HG03457 (cell line): ENCODE results near the gene PIP5KL1.

Source experiments
- ATAC-seq: cut with Tn5 transposase; IDR thresholded peaks from one replicate; pipeline ENCODE4 v1.9.1; 2021; ENCODE audit warnings: moderate number of reproducible peaks; ENCODE audit not compliant: unreplicated experiment

Gene PIP5KL1

DNA sequence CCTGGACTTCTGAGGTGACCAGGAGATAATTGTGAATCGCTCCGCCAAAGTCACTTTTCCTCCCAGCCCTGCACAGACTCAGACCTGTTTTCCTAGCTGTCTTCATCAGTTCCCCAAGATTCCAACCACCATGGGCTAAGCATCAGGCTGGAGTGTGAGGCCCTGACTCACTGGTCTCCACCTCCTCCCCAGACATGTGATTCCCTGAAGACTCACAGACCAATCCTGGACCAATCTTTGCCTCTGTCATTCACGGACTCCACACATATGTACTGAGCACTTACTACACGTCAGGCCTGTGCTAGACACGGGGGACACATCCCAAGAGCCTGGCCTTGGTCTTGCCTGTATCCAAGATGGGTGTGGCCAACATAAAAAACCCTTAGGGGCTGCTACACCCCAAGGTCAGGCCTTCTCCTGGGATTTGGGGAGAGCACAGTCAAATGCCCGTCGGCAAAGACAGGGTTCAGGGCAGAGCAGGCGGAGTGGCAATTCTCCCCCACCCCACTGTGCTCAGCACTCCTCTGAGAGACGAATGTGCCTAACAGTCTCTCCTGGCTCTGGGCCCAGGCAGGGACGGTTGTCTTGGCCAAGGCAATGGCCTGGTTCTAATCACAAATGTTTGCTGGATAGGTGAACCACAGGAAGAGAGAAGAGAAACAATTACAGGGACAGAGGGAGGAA is 38.3 kb upstream of the PIP5KL1 start:
- no peak for ATAC-seq

DNA sequence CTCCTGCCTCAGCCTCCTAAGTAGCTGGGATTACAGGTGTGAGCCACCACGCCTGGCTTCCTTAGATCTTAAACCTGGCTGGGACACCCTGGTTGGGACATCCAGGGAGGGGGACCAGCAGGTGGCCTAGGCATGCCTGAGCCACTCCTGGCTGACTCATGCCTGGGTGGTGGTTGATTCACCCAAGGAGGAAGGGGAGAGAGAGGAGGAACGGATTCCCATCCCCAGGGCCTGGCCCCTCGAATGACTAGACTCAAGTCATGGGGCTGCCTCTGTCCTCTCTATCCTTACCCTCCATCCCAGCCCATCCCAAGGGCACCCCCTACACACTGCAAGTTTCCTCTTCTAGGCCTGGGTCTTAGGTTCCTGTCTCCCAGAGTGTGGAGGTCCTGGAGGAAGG is 37.5 kb upstream of the PIP5KL1 start:
- ATAC-seq: no peak

DNA sequence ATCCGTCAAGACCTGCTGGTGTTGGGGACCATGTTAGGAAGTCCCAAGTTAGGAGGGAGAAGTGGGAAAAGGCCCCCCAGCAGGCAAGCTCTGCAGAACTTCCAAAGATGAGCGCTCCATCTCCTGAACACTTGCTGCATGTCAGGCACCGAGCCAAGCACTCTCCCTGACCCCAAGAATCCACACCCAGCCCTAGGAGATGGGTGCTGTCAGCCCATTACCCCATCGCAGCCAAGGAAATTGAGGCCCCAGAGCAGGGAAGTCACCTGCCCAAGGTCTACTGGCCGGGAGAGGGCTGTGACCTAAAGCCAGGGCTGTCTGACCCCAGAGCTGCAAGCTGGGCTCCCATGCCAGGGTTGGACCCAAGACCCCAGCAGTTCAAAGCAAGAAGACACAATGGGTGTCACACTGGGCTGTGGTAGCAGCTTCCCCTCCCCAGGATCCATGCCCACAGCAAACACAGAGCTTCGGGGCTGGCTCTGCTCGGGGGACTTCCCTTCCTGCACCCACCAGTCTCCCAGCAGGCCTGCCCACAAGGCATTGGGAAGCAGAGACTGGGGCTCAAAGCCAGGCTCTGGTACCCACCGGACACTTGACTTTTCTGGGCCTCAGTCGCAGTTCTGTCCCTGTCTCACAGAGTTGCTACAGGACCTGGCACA is 36.7 kb upstream of the PIP5KL1 start:
- no peak for ATAC-seq

DNA sequence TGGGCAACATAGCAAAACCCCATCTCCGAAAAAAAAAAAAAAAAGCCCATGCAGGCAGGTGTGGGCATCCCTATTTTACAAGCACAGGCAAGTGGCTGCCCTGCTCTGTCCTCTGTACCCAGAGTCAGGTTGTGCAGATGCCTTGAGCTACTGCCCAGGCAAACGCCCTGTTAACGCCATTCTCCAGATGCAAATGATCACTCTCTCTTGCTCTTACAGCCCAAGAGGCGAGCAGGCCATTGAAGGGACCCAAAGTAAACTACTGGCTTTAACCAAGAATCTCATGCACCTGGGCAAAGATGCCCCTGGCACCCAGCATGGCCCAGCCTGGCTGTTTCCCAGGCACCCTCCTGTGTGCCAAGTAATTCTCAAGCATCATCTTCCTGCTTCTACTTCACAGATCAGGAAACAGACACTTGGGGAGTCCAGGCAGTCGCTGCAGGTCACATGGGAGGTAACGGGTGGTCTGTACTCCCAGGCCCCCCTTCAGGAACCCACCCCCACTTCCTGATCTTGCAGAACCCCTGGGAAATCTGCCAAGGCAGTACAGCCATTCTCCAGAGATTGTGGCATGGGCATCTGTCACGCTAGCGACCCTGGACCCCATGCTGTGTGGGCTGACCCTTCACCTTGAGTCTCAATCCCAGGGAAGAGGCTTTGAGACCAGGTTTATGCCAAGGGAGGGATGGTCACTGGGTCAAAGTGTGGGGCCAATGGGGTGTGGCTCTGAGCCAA is 36.0 kb upstream of the PIP5KL1 start:
- no peak for ATAC-seq

DNA sequence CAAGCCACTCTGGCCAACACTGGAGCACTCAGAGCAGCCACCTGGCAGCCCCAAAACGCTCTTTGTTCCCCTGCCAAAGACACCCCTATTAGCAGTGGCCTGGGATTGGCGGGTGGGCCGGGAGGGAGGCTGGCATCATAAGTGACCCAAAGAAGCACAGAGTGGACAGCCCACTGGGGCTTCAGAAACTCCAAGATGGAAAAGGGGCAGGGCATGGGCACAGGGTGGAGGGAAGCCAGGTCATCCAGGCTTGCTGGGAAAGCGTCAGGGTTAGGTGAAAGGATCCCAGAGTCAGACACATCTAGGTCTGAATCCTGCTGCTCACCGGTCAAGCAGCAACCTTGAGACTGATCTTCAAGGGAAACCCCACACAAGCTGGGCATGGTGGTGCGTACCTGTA is 35.4 kb upstream of the PIP5KL1 start:
- no peak for ATAC-seq

DNA sequence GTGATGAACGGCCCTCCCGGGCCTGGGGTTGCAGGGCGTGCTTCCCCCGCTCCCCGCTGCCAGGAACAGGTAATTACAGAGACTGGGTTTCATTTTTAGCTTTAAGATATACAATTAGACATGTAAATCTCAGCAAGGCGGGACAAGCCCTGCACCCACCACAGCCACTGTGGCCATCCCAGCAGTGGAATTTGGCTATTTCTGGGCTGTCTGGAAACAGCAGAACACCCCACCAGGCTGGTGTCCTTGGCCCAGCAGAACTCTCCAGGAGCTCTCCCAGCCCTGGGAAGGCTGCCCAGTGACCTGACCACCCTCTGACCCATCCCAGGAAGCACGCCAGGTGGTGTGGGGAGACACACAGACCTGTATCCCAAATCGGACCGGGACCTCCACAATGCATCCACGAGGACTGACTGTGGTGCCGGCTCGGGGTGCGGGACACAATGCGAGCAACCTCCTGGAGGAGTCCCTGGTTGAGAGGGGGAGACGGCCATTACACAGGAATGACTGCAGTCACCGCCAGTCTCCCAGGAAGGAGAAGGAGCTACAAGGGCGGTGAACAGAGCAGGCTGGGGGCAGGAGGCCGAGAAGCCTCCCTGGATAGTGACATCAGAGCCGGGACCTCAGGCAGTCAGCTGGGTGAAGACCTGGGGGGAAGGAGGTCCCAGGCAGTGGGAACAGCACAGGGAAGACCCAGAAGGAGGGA is 32.9 kb upstream of the PIP5KL1 start:
- ATAC-seq: no peak

DNA sequence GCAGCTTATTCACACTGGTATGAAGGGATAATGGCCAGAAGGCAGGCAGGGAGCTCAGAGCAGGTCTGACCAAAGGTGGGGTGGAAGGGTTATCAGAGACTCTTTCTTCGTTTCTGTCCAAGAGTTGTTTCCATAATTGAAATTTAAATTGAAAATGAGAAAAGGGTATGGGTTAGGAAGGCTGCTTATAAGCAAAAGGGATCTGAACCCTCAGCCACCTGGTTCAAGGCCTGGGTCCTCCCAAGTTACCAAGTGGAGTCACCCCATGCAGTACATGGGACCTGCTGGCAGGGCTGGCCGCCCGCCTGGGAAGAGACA is 32.4 kb upstream of the PIP5KL1 start:
- no peak for ATAC-seq

DNA sequence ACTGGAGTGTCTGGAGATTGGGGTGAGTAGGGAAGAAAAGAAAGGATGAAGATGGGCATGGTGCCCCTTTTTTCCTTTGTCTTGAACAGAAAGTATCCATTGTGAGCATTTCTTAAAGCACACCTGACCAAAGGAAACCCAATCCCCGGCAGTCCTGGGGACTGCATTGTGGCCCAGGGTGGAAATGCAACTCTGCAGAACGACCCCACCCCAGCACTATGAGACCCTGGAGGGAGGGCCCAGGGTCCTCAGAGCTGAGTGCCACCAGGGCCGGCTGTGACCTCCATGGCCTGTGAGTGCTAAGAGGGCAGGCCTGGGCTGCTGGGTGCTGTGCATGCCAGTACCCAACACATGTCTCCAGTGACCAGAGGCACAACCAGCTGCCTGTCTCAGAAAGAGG is 31.7 kb upstream of the PIP5KL1 start:
- no peak for ATAC-seq

DNA sequence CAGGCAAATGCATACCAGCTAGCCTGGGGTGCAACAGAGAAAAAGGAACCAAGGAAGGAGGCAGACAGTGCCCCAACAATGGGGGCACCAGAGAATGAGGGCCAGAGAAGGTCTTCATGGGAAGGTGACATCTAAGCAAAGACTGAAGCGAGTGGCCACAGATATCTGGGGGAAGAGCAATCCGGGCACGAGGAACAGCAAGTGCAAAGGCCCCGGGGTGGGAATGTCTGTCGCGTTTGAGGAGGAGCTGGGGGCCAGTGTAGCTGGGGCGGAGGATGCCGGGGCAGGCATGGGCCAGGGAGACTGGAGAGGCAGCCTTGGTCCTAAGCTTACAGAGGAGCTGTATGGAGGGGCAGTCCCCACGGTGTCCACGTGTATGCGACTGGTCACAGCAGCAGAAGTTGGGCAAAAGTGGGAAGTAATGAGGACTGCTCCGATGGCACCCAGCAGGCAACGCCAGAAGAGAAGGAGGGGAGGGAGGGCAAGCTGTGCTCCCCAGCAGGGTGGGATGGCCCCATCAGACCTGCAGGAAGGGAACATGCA is 31.1 kb upstream of the PIP5KL1 start:
- ATAC-seq: no peak

DNA sequence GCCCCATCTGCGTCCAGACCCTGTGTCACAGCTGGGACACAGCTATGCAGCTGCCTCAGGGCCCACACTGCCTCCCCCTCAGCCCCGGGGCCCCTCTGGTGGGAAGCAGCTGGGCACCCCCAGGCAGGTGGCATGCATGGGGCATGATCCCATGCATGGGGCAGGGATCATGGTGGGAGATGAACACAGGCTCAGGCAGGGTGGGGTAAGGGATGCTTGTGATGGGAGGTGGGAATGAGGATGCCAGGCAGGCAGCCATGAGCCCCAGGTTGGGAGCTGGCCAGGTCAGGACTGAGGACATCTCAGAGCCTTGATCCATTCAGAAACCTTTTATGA is 30.5 kb upstream of the PIP5KL1 start:
- ATAC-seq: no peak

DNA sequence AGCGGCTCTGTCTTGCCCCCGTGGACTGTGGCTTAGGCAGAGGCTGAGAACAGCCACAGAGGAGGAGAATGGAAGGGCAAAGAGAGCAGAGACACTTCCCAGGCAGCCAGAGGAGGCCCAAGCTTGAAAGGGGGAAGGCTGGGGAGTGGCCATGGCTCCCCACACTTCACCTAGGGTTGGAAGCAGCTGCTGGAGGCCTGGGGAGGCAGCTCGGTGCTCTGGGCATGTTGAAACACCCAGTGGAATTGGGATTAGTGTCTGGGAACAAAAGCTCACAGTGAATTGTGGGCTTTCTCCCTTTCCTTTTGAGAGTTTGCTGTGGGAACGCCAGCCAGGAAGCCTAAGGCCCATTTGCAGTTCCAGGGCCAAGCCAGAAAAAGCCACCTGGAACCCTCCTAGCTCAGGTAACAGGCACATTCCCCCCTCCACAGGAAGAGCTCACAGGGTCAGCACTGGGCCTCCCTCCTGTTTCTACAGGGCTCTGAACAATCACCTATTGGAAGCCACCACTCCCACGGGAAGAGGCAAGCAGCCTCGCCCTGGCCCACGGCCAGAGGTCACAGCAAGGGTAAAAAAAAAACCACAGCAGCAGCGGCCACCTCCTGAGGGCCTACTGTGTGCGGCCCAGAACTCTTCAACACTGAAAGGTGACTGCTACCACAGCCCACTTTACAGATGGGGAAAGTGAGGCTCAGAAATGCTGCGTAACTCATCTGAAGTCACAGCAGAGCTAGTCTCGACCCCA is 30.0 kb upstream of the PIP5KL1 start:
- ATAC-seq: no peak

DNA sequence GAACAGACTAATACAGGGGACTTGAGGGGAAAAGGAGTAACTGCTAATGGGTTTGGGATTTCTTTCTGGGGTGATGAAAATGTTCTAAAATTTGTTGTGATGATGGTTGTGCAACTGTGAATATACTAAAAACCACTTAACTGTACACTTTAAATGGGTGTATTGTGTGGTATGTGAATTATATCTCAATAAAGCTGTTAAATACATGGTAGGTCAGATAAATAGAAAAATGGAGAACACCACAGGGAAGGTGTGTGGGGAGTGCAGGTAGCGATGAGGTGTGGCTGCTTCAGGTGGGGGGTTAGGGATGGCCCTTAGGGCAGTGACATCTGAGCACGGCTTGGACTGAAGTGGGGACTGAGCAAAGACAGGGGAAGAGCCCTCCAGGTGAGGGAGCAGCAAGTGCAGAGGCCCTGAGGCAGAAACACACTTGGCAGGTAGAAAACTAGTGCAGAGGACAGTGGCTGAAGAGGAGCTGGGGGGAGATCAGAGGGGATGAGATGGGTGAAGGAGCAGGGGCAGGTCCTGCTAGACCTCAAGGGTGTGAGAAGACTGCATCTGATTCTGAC is 29.3 kb upstream of the PIP5KL1 start:
- ATAC-seq: no peak

DNA sequence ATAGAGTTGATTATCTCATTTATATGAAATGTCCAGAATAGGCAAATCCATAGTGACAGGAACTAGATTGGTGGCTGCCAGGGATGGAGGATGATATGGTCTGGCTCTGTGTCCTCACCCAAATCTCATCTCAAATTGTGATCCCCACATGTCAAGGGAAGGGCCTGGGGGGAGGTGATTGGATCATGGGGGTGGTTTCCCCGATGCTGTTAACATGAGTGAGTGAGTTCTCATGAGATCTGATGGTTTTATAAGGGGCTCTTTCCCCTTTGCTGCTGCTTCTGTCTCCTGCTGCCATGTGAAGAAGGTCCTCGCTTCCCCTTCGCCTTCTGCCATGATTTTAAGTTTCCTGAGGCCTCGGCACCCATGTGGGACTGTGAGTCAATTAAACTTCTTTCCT is 28.8 kb upstream of the PIP5KL1 start:
- no peak for ATAC-seq

DNA sequence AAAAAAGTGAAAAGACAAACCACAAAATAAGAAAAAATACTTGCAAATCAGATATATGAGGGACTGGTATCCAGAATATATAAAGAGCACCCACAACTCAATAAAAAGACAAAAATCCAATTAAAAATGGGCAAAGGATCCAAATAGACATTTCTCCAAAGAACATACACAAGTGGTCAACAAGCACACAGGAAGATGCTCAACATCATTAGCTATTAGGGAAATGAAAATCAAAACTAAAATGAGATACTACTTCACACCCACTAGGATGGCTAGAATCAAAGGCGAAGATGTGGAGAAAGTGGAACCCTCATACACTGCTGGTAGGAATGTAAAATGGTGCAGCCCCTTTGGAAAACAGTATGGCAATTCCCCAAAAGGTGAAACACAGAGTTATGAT is 28.2 kb upstream of the PIP5KL1 start:
- ATAC-seq: no peak

DNA sequence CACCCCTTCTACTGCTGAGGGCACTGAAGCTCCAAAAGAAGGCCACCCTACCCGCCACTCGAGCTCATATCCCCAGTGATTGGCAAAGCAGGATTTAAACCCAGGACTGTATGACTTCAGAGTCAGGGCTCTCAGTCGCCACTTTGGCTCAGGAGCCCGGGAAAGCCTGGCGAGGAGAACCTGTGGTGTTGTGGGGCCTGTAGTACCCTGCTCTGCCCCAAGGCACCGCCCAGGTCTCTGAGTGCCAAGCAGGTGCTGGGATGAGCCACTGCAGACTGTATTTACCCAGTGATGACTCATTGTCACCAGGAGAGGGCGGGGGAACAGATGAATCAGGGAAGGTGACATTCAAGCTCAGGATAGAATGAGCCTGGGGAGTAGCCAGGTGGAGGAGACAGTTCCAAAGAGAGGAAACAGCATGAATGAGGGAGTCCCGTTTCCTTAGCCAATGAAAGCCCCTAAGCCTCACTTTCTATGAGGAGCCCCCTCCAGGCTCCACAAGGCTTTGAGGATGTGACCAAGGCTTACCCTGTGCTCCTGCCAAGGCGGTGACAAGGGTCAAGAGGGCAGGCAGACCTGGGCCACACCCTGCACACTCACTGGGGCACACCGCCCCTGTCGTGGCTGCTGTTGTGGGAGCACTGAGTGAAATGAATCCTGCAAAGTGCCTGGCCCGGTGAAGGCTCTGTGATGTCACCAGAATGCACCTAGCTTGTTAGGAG is 24.9 kb upstream of the PIP5KL1 start:
- ATAC-seq: no peak

DNA sequence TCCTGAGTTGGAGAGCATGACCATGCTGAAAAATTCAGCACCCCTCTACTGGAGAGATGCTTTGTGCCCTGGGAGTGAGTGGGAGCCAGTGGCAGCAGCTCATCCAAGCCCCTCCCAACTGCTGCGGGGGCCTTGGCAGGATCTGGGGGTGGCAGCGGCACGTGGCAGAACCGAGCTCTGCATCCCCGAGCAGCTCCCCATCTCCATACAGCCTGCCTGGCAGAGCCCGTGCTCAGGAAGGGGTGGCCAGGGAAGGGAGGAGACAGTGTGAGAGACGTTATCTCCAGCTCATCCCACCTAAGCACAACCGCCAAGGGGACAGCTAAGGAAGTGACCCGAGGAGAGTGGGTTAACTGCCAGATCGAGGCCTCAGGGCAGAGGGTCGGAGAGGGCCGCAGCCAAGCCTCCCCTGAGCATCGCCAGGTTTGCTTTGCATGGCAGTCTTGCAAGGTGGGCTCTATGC is 24.3 kb upstream of the PIP5KL1 start:
- no peak for ATAC-seq

DNA sequence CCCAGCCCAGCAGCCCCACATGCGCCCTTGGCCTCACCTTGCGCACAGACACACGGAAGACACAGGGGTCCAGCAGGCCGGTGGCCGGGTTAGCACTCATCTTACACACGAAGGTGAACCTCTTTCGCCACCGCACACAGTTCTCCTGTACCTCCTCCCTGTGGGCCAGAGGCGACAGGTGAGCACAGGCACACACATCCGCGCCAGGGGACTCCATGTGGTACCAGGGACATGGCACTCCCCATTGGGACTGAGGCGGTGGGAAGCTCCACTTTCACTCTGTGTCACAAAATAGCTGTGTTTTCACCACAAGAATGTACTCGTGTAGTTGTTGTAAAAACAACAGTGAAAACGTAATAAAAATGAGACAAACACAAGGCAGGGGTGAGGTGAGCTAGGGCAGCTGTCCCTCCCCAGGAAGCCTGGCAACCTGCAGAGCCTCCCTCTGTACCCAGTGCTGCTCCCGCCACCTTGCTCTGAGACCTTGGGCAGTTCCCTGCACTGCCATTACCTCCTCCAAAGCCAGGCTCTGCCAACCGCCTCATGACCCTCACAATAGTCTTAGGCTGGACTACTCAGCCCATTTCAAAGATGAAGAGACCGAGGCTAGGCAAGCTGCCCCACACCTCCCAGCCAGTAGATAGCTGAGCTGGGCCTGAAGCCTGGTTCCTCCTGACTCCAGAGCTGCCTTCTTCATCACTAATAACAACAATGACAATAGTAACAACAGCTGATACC is 23.4 kb upstream of the PIP5KL1 start:
- ATAC-seq: no peak

DNA sequence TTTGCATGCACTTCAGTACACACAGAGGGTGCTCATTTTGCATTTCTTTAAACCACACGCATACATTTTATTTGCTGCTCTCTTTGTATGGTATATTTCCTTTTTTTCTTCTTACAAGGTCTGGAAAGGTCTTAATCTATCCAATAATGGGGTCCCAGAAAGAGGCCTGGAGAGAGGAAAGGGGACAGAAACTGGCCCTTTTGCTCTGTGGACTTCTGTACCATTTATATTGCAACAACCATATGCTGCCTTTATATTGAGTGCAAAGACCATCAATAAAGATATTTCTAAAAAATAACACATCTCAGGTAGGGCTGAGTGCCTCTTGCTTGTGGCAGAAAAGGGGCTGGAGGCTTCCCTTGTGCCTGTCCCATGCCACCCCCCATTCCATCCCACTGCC is 22.6 kb upstream of the PIP5KL1 start:
- no peak for ATAC-seq
